GM21576 (cell line): ENCODE results near the gene B9D2.
"Not testable (repeated sequence)": the region's sequence is repeated elsewhere in the genome, so short reads cannot be mapped to it uniquely, and the experiment has no call there.

ENCODE experiments used
- ATAC-seq: cut with Tn5 transposase; IDR thresholded peaks from one replicate; pipeline ENCODE4 v1.9.1; 2021; ENCODE audit warnings: mild to moderate bottlenecking, moderate library complexity; ENCODE audit not compliant: unreplicated experiment

The B9D2 gene

DNA sequence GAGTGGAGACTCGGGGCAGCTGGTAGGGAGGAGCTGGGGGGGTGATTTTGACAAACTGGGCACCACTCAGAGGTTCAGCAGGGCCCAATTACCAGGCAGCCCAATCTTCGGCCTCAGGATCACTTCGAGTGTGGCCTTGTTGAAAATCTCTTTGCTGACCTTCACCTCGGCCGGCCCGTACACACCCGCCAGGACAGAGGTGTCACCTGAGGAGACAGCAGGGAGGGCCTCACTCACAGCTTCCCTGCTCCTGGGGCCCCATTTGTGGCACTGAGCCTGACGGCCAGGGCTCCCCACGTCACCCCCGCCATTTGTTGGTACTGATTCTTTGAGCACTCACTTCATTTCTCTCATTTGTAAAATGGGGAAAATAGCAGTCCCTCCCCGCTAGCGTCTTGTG is 28.8 kb upstream of the B9D2 start:
- ATAC-seq: no peak

DNA sequence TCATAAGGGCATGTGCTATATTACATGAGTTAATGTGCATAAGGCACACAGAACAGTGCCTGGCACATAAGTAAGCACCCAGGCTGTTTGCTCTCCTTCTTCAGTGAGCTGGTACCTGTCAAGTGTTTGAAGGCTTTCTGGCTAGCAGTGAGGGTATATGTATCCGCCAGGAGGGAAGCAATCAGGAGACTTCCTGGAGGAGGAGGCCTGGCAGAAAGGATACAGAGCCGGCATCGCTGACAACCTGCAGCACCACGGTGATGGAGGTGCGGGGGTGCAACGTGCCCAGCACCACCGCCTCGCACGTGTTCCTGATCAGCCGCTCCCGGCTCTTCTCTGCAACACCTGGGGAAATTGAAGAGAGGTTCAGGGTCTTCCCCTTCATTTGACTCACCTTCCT is 27.7 kb upstream of the B9D2 start:
- no peak for ATAC-seq

DNA sequence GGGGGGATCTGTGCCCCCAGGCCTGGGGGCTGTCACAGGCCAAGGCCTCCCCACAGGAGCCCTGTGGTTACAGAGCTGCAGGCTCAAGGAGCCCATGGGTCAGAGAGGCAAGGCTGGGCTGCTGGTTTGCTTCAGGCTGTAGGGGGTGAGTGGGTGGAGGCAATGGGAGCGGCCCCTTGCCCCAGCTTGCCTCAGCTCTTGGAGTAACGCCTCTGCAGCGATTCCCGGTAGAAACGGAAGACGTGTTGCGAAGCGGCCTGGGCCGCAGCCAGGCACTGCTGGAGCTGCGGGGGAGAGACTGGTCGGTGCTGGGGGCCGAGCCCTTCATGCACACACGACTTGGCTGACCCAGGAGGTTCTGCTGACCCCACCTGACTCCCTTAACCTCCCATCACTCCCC is 22.5 kb upstream of the B9D2 start:
- ATAC-seq: no peak

DNA sequence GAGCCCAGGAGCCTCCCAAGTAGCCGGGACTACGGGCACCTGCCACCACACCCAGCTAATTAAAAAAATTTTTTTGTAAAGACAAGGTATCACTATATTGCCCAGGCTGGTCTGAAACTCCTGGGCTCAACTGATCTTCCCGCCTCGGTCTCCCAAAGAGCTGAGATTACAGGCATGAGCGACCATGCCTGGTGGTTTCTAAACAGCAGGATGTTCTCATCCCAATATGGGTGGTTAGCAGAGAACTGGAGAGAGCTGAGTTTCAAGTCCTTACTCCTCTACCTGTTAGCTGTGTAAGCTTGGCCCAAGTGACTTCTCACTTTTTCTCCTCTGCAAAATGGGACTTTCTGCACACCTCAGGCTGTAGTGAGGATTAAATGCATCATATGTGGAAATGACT is 20.4 kb upstream of the B9D2 start:
- no peak for ATAC-seq

DNA sequence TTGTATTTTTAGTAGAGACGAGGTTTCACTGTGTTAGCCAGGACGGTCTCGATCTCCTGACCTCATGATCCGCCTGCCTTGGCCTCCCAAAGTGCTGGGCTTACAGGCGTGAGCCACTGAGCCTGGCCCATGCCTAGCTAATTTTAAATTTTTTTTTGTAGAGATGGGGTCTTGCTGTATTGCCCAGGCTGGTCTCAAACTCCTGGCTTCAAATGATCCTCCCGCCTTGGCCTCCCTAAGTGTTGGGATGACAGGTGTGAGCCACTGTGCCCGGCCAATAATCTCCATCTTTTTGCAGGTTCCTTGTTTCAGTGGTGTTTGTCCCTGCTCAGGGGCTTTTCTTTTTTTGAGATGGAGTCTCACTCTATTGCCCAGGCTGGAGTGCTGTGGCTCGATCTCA is 17.6 kb upstream of the B9D2 start:
- ATAC-seq: not testable (repeated sequence)

DNA sequence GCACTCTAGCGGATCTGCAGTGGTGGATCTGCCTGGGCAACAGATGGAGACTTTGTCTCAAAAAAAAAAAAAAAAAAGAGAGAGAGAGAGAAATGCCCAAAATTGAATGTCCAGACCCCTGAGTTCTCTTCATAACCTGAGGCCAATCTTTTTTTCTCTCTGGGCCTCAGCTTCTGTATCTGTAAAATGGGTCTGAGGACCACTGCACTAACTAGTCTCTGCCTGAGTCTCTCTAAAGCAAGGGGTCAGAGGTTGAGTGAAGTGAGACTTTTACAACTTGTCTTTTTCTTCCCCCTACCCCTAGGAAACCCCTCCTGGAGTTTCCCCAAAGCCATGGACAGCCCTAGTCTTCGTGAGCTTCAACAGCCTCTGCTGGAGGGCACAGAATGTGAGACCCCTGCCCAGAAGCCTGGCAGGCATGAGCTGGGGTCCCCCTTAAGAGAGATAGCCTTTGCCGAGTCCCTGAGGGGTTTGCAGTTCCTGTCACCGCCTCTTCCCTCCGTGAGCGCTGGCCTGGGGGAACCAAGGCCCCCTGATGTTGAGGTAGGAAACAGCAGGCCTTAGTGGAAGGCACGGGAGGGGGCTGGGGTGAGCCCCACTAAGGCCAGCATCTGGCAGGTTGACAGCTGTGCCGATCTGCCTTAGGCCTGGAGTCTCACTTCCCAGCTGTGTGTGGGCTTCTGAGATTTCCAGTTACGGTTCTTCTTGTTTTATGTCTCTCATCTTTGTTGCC is 14.2 kb upstream of the B9D2 start:
- ATAC-seq: no peak

DNA sequence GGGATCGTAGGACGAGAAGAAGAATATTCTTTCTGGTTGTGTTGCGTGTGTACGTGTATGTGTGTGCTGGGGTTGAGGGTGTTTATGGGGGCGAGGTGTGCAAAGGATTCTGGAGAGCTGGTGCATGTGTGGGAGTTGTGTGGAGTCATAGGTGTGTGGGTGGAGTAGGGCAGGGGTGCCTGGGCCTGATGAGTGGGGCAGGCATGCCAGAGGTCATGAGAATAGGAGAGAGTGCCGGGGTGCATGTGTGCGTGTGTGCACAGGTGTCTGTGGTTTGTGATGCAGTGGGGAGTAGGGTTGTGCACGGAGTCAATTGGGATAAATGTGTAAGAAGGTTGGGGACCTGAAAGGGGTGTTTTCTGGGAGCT is 13.0 kb upstream of the B9D2 start:
- no peak for ATAC-seq

DNA sequence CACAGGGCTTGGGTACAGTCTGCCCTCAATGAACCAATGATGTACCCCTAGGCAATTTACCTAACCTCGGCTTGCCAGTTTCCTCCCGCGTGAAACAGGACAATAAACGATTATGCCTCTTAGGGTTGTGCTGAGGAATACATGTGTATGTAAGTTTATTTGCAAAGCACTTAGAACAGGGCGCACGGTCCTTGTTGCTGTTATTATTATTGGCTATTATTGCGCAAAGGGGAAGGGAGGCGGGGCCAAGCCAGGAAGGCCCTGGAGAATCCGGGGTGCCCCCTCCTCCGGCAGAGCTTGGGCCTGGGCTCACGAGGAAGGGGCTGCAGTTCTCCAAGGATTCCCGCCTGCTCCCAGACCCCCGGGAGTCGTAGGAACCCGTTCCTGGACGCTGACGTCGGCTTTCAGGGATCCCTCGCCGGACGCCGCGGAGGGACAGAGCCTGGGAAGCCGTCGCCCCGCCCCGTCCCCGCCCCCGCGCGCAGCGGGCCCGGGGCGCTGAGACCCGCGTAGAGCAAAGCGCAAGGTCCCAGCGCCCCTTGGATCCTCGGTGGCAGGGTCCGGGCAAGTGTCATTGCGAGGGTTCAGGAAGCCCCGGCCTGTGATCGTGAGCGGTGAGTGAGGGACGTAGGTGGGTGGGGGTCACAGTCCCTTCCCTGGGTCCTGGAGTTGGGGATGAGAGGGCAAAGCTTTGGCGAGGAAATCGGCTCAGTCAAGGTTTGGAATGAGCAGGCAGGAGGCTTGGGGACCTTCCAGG is 12.5 kb upstream of the B9D2 start, which contains the start of gene TMEM91:
TMEM91 (plus strand) TSS at position 293 of the 757 bp plus-strand sequence. CDS start 1,777 bp downstream, outside the sequence.
- no peak for ATAC-seq

DNA sequence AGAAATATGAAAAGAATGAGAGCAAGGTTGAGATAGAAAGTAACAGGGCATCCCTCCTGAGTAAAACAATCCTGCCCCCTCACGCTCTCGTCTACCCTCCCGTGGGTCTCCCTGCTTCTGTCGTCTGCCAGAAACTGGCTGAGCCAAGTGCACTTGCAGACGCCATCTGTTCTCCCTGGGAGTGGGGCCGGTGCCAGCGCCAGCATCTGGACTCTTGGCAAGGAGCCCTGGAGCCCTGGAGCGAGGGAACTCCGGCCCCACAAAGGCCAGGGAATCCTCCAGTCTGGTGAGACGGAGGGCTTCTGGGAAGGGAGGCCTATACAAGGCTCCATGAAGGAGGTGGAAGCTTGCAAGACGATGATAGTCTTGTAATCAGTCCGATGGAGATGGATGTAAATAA is 10.0 kb upstream of the B9D2 start:
- no peak for ATAC-seq

DNA sequence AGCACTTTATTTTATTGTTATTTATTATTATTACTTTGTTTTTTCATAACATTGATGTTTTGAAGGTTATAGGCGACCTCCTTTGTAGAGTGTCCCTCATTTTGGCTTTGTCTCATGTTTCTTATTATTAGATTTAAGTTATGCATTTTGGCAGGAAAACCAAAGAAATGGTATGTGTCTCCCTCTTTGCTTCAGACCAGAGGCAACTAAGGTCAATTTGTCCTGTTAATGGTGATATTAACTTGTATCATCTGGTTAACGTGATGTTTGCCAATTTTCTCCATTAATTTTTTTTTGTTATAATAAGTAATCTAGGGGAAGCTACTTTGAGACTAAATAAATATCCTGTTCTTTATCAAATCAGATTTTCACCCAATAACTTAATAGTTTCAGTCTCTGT is 8.6 kb upstream of the B9D2 start:
- no peak for ATAC-seq

DNA sequence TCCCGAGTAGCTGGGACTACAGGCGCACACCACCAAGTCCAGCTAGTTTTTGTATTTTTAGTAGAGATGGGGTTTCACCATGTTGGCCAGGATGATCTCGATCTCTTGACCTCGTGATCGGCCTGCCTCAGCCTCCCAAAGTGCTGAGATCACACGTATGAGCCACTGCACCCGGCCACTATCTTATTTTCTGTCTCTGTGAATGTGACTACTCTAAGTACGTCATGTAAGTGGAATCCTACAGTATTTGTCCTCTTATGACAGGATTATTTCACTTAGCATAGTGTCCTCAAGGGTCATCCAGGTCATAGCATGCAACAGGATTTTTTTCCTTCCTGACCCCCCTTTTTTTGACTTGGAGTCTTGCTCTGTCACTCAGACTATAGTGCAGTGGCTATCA is 7.6 kb upstream of the B9D2 start:
- no peak for ATAC-seq

DNA sequence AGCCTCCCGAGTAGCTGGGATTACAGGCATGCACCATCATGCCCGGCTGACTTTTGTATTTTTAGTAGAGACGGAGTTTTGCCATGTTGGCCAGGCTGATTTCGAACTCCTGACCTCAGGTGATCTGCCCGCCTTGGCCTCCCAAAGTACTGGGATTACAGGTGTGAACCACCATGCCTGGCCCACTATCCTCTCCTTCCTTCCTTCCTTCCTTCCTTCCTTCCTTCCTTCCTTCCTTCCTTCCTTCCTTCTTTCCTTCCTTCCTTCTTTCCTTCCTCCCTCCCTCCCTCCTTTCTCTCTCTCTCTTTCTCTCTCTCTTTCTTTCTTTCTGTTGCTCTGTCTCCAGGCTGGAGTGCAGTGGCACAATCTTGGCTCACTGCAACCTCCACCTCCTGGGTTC is 7.2 kb upstream of the B9D2 start:
- not testable (repeated sequence) for ATAC-seq

DNA sequence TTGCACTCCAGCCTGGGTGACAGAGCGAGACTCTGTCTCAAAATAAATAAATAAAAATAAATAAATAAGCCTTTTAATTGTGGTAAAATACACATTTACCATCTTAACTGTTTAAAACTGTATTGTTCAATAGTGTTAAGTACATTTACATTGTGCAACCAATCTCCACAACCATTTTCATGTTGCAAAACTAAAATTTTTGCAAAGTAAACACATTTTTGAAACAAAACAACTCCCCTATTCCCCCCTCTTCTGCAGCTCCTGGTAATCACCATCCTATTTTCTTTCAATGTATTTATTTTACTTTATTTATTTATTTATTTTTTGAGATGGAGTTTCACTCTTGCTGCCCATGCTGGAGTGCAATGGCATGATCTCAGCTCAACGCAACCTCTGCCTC is 5.8 kb upstream of the B9D2 start:
- ATAC-seq: no peak

DNA sequence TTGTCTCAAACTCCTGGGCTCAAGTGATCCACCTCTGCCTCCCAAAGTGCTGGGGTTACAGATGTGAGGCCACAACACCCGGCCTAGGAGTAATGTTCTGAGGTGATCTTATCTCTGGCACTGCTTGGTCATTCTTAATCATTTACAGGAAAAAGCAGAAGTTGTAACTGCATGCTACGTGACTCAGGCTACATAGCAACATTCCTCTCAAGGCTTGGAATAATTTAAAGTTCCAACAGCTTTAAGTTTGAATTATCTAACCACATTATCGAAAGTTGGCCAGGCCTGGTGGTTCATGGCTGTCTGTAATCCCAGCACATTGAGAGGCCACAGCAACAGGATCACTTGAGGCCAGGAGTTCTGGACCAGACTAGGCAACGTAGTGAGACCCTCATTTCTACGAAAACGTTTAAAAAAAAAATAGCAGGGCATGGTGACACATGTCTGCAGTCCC is 3.9 kb upstream of the B9D2 start:
- no peak for ATAC-seq

DNA sequence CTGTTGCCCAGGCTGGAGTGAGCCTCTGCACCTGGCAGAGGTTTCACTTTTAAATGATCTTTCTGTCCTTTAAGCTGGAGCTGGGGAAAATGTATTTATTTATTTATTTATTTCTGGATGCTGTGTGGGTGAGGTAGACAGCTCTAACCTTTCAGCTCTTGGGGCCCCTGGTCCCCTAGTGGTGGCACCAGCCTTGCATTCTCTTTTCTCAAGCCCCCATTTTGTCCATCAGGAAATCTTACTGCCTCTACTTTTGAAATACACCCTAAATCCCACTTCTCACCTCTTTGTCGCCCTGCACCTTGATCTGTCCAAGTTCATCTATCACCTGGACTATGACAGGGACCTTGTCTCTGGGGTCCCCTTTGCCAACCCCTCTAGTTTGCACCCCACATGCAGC is 2.1 kb upstream of the B9D2 start:
- ATAC-seq: no peak

DNA sequence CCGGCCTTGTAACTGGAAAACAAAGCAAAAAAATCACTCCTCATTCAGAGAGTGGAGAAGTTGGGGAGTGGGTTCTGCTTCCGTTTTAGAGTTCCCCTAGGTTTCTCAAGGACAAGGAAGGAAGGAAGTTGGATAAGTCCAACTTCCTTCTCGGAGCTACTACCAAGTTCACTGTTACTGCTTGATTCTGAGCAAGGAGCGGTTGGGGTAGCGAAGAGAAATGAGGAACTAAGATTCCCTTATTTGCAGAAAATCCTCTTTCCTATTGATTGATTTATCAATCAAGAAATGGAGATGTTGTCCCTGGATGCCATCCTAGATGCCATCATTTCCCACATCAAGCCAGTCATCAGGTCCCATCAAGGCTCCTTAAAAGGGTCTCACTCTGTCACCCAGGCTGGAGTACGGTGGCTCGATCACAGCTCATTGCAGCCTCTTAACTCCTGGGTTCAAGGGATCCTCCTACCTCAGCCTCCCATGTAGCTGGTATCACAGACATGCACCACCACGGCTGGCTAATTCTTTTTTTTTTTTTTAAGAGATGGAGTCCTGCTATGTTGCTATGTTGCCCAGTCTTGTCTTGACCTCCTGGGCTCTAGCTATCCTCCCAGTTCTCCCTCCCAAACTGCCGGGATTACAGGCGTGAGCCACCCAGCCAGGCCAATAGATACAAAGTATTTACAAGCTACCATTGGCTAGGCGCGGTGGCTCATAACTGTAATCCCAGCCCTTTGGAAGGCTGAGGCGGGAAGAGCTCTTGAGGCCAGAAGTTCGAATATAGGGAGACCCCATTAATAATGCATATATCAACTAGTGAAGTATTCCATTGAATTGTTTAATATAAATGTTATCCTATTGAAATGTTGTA is 809 bp upstream of the B9D2 start:
- no peak for ATAC-seq

DNA sequence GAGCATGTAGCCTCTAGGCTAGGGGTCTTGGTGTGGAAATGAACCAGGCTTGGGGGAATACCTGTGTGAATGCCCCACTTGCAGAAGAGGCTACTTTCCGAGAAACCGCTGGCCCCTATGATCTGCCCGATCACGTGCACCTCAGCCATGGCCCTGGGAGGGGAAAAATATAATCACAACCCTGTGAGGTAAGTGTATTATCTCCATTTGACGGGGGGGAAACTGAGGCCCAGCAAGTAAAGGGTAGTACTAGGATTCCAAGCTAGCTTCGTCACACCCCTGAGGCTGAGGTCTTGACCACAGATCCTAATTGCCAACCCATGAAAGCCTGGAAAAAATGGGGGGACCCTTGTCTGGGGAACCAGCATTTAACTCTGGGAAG is 587 bp downstream of the B9D2 start:
- ATAC-seq: no peak

DNA sequence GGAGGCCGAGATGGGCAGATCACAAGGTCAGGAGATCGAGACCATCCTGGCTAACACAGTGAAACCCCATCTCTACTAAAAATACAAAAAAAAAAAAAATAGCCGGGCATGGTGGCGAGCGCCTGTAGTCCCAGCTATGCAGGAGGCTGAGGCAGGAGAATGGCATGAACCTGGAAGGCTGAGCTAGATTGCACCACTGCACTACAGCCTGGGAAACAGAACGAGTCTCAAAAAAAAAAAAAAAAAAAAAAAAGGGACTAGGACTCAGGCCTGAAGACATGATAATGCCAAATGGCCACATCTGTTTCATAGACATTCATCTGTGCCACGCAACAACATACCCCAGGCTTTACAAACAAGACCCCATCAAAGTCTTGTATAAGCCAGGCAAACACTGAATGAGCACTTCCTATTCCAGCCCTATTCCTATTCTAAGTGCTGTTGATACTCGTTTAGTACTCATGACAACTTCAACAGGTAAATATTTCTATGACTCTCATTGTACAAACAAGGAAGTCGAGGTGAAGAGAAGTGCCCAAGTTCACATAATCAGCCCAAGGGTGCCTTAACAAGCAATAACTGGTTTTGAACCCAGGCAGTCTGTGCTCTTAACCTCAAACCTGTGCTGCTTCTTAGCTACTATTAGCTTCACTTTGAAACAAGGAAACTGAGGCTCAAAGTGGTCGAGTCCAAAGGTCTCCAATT is 1.7 kb downstream of the B9D2 start:
- ATAC-seq: no peak

DNA sequence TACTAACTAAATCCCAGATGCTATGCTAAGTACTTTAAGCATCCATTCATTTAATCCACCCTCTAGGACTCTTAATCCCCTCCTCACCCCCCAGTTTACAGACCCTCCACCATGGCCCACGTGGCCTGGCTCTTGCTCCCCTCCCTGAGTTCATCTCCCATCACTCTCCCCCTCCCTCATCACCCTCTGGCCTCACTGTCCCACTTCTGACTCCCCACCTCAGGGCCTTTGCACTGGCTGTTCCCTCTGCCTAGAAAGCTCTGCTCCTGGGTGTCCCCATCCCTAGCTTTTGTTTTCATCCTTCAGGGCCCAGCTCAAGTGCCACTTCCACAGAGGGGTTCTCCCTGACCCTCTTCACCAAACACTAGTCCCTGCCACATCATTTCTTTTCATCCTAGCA is 4.2 kb downstream of the B9D2 start:
- ATAC-seq: no peak

DNA sequence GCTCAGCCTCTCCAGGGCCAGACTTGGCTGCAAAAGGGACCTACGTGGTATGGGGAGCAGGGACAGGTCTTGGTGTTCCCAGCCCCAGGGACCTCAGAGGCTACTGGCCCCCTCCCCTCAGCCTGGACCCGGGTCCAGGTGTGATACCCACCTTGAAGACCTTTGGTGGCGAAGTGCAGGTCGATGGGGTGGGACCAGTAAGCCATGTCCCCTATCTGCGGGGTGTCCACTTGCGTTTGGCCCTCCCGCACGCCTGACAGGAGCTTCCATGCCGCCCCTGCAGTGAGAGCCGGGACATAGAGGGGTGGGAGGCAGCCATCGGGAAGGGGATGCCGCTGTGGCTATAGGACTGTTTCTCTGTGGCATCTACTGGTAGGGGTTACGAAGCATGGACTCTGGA is 6.2 kb downstream of the B9D2 start:
- ATAC-seq: no peak
